GM19372 (cell line): ENCODE measurements around the gene LGALS12.

Experiments
- ATAC-seq: cut with Tn5 transposase; IDR thresholded peaks from one replicate; pipeline ENCODE4 v1.9.1; 2021; ENCODE audit warnings: mild to moderate bottlenecking, low read depth, moderate library complexity; ENCODE audit not compliant: unreplicated experiment

LGALS12 gene

GRCh38 chr11:63556404-63557013, 50.6 kb downstream of the LGALS12 start:
- ATAC-seq: no peak

GRCh38 chr11:63557570-63557969, 51.7 kb downstream of the LGALS12 start:
- no peak for ATAC-seq

GRCh38 chr11:63558459-63559157, 52.7 kb downstream of the LGALS12 start:
- ATAC-seq: no peak

GRCh38 chr11:63560506-63561180, 54.8 kb downstream of the LGALS12 start:
- ATAC-seq: no peak

- ATAC-seq: no peak
These were observed 57.5 kb downstream of the LGALS12 start, which contains the start of gene PLAAT2 for GRCh38 chr11:63563201-63564055. Gene PLAAT2 (minus strand): TSS chr11:63563379. CDS start chr11:63563324, 55 bp downstream.

GRCh38 chr11:63564056-63564774, 58.3 kb downstream of the LGALS12 start:
- ATAC-seq: peak; percentile 68

- no peak for ATAC-seq
These were observed 59.0 kb downstream of the LGALS12 start for GRCh38 chr11:63564784-63565350.
